Rectal smooth muscle tissue (tissue), 1 donor: ENCODE measurements around the gene BEST1.

Source experiments
- H3K27ac ChIP-seq: one replicate; pipeline ENCODE4 v1.7.0; 2013; ENCODE audit warnings: low read depth, low read length, inconsistent platforms
- H3K27me3 ChIP-seq: one replicate; pipeline ENCODE4 v1.7.0; 2013; ENCODE audit warnings: low read length; ENCODE audit not compliant: control insufficient read depth, insufficient read depth
- H3K36me3 ChIP-seq: one replicate; pipeline ENCODE4 v1.7.0; 2013; ENCODE audit warnings: low read length; ENCODE audit not compliant: control insufficient read depth, insufficient read depth
- H3K4me1 ChIP-seq: one replicate; pipeline ENCODE4 v1.7.0; 2013; ENCODE audit warnings: low read length; ENCODE audit not compliant: control insufficient read depth, insufficient read depth
- H3K4me3 ChIP-seq: one replicate; pipeline ENCODE4 v1.7.0; 2013; ENCODE audit warnings: low read length
- H3K9ac ChIP-seq: one replicate; pipeline ENCODE4 v1.7.0; 2013; ENCODE audit warnings: low read length

BEST1 gene

DNA sequence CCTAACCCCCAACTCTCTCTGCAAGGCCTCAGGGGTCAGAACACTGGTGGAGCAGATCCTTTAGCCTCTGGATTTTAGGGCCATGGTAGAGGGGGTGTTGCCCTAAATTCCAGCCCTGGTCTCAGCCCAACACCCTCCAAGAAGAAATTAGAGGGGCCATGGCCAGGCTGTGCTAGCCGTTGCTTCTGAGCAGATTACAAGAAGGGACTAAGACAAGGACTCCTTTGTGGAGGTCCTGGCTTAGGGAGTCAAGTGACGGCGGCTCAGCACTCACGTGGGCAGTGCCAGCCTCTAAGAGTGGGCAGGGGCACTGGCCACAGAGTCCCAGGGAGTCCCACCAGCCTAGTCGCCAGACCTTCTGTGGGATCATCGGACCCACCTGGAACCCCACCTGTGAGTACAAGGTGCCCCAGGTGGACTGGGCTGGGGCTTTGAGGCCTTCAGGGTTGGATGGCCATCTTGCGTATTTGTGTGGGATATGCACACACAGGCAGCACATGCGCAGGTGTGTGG, at the start of gene BEST1:
Gene BEST1 (plus strand): TSS at position 317 of the 513 bp plus-strand sequence. CDS start 1,456 bp downstream, outside the sequence.
- Histone ChIP-seq H3K36me3 (no peaks in the 10 kb centered on the region), H3K4me1 (no peaks in the 10 kb centered on the region), H3K9ac (no peak within 1 kb of the TSS), H3K4me3 (no peak within 1 kb of the TSS), H3K27me3 (peaks cover 2% of the 10 kb centered on the region), H3K27ac (peak within 1 kb of the TSS; percentile 30)

DNA sequence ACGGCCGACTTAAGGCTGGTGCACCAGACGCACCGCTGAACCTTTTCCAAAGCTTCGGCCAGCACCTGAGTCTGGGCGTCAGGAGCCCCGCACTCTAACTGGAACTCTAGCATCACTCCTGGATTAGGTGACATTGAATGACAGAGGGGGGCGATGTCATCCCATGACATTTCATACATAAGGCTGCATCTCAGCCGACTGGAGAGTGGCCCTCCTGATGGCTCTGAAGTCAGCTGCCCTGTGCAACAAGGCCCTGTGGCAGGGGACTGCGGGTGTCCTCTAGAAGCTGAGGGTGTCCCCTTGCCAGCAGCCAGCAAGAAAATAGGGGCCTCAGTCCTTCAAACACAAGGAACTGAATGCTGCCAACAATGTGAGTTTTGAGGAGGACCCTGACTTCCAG, 48.8 kb upstream of the BEST1 start:
- Histone ChIP-seq H3K9ac (no peak overlapping the region), H3K27ac (no peak overlapping the region), H3K4me3 (no peak overlapping the region), H3K27me3 (no peaks in the 10 kb centered on the region), H3K4me1 (no peaks in the 10 kb centered on the region), H3K36me3 (peaks cover 3% of the 10 kb centered on the region)

DNA sequence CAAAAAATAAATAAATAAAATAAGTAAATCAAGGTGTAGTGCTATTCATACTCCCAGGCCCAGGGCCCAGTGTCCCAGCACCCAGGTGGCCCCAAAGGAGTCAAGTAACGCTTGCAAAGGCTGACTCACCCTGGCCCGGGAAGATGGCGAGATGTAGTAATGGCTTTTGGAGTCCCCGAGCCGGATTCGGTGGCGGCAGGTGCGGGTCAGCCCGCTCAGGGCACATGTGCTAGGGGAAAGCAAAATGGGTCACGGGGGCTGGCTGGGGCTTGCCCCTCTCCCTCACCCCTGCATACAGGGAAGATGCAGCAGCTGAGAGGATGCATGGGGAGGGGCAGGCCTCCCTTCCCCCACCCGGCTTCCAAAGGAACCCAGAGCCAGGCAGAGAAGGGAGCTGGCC, 47.8 kb upstream of the BEST1 start:
- H3K27me3 ChIP-seq: no peaks in the 10 kb centered on the region
- no peak overlapping the region for H3K9ac ChIP-seq
- H3K4me1 ChIP-seq: no peaks in the 10 kb centered on the region
- no peak overlapping the region for H3K4me3 ChIP-seq
- no peak overlapping the region for H3K27ac ChIP-seq
- H3K36me3 ChIP-seq: peaks cover 3% of the 10 kb centered on the region

DNA sequence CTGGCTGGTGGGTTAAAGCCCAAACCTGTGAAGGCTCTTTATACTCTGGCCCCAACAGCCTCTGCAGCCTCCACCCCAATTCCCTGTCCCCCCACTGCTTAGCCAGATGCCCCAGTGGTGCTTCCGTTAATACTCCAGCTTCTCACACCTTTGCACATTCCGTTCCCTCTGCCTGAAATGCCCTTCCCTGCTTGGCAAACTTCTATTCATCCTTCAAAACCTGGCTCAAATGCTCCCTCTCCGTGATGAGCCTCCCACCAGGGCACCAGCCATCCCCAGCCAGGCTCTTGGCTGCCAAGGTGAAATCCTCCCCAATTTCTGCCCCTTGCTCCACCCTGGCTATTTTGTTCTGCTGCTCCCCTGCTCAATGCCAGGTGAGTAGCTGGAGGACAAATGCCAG, 46.3 kb upstream of the BEST1 start:
- no peaks in the 10 kb centered on the region for H3K4me1 ChIP-seq
- H3K27me3 ChIP-seq: no peaks in the 10 kb centered on the region
- H3K4me3 ChIP-seq: no peak overlapping the region
- H3K36me3 ChIP-seq: peaks cover 3% of the 10 kb centered on the region
- H3K9ac ChIP-seq: no peak overlapping the region
- H3K27ac ChIP-seq: no peak overlapping the region

DNA sequence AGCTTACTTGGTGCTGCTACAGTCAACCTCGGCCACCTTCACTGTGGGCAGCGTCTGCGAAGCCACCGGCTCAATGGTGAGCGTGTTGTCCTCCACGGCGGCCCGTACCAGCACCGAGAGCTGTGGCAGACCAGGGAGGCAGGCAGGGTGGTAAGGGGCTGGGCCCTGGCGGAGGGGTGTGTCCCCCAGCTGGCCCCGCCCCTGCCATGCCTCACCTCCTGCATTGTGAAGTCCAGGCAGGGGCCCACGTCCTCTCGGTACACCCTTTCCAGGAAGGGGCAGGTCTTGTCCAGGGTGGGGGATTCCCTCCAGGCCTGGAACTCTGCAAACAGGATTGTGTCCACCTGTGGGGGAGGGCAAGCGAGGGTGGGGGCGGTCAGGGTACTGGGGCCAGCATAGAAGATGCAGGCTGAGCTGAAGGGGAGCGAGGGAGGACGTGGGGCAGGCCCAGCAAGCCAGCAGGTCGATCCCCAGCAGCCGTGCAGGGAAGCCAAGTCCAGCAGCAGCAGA, 45.6 kb upstream of the BEST1 start:
- Histone ChIP-seq H3K4me3 (no peak overlapping the region), H3K9ac (no peak overlapping the region), H3K36me3 (peaks cover 3% of the 10 kb centered on the region)

DNA sequence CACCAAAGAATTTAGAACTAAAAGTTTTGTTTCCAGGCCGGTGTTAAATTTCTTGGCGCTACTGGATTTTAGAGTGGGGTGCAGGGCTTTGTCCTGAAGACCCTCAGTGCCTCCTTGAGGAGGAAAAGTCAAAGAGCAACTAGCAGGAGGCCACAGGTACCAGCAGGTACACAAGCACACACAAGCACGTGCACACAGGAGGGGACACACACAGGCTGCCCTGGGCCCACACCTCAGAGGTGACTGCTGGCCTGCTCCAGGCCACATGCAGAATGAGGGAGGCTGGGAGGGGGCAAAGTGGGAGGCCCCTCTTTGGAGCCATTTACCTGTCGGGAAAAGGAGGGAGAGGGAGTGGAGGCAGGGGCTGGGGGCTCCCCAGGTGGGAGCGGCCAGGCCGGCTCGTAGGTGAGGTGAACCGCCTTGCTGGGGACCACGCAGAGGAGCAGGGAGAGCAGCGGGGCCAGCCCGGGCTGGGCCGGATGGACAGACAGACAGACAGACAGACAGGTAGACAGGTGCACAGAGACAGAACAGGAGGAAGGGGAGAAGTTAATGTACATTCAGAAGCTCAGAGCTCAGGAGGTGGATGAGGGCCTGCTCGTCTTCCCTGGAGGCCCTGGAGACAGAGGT, 45.0 kb upstream of the BEST1 start:
- H3K36me3 ChIP-seq: peaks cover 3% of the 10 kb centered on the region
- H3K9ac ChIP-seq: no peak overlapping the region
- no peaks in the 10 kb centered on the region for H3K27me3 ChIP-seq
- no peaks in the 10 kb centered on the region for H3K4me1 ChIP-seq
- H3K4me3 ChIP-seq: no peak overlapping the region
- H3K27ac ChIP-seq: no peak overlapping the region

More for the DNA sequence above, 45.6 kb upstream of the BEST1 start:
- H3K27ac ChIP-seq: no peak overlapping the region
- H3K27me3 ChIP-seq: no peaks in the 10 kb centered on the region
- H3K4me1 ChIP-seq: no peaks in the 10 kb centered on the region

DNA sequence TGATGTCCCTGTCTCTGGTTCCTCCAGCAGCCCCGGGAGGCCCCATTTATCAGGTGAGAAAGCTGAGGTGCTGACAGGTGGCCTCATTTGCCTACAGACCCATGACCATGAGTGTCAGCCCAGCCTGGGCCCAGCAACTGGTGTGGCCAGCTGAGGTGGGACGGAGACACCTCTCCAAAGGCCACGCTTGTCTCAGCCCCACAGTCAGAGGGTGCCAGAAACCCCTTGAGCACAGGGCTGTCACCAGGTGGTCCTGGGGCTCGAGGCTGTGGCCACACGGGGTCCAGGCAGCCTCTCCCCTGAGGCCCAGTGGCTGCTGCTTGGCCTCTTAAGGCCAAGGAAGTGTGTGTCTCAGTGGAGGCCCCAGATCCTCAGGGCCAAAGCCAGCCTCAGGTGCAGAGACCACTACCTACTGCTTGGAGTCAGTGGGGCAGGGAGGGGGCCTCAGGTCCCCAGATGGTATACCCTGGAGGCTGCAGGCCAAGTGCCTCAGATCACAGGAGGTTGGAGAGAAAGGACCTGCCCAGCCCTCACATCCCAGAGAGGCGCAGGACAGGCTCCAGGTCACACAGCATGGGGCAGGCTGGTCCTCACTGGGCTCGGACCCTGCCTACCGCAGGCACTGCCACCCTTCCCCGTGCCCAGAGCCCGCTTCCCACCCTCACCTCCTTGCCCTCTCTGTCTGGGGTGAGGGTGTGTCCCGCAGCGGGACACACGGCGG, 44.2 kb upstream of the BEST1 start:
- H3K36me3 ChIP-seq: peaks cover 3% of the 10 kb centered on the region
- no peak overlapping the region for H3K4me3 ChIP-seq
- H3K4me1 ChIP-seq: no peaks in the 10 kb centered on the region
- no peaks in the 10 kb centered on the region for H3K27me3 ChIP-seq
- H3K9ac ChIP-seq: no peak overlapping the region
- no peak overlapping the region for H3K27ac ChIP-seq

DNA sequence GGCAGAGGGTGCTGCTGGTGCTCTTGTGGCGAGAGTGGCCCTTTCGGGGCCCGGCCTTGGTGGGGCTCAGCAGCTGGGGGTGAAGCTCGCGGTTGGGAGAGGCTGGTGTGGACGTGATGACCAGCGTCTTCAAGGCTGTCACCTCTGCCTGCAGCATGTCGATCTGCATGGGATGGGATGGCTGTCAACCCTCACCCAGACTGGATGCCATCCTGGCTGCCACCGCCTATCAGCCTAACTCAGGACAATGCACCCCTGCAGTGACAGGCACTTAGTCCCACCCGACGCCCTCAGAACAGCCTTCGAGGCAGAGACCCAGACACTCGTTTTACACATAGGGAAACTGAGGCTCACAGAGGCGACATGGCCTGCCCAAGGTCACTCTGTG, 43.6 kb upstream of the BEST1 start:
- no peaks in the 10 kb centered on the region for H3K4me1 ChIP-seq
- no peak overlapping the region for H3K9ac ChIP-seq
- H3K27me3 ChIP-seq: no peaks in the 10 kb centered on the region
- peaks cover 3% of the 10 kb centered on the region for H3K36me3 ChIP-seq
- H3K27ac ChIP-seq: no peak overlapping the region
- H3K4me3 ChIP-seq: no peak overlapping the region

DNA sequence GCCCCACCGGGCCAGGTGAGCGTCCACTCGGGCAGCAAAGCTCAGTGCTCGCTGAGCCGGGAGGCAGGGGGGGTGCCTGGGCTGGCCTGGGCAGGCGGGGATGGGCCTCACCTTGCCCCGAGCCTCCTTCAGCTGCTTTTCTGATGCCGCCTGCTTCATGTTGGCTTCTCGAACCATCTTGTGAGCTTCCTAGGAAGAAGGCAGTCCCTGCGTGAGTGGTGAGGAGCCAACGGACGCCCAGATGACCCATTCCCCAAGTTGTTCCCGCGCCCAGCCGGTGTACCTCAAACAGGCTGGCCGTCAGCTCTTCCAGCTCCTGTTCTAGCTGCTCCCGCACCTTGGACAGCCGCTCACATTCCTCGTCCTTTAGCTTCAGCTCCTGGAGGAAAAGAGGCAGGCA, 42.9 kb upstream of the BEST1 start:
- Histone ChIP-seq H3K36me3 (peaks cover 3% of the 10 kb centered on the region), H3K4me3 (no peak overlapping the region), H3K27me3 (no peaks in the 10 kb centered on the region), H3K4me1 (no peaks in the 10 kb centered on the region), H3K27ac (no peak overlapping the region), H3K9ac (no peak overlapping the region)

DNA sequence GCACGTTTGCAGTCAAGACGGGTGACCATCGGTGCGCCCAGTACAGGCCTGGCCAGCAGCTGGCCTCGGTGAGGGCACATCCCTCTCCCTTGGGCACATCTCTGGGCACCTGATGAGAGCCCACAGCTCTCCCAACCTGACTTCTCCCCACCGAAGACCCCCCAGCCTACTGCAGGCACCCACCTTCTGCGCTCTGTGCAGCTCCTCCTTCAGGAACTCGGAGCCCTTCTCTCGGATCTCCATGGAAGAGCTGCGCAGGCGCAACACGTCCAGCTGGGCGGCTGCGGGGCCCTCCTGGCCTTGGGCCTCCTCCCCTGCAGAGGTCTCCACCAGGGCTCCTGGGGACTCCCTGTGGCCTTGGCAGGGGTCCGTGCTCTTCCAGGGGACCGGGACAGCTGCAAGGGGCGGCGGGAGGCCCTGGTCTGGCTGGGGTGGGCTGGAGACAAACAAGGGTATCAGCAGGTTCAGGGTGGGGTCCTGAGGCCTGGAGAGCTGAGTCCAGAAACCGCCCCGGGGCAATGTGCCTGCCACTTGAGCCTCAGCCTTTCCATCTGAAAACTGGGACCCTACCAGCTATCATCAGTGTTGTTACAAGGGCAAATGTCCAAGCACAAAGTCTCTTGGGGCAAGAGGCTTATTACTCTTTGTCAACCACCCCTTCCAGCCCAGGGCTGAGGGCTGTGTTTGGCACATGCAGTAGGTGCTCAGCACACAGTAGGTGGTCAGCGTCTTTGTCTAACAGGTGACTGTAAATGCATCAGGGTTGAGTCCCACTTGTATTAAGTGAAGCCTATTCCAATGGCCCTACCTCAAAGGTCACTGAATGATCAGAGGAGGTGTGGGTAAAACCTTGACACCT, 42.1 kb upstream of the BEST1 start:
- H3K27me3 ChIP-seq: no peaks in the 10 kb centered on the region
- peaks cover 3% of the 10 kb centered on the region for H3K36me3 ChIP-seq
- no peak overlapping the region for H3K27ac ChIP-seq
- H3K9ac ChIP-seq: no peak overlapping the region
- H3K4me1 ChIP-seq: no peaks in the 10 kb centered on the region
- H3K4me3 ChIP-seq: no peak overlapping the region

DNA sequence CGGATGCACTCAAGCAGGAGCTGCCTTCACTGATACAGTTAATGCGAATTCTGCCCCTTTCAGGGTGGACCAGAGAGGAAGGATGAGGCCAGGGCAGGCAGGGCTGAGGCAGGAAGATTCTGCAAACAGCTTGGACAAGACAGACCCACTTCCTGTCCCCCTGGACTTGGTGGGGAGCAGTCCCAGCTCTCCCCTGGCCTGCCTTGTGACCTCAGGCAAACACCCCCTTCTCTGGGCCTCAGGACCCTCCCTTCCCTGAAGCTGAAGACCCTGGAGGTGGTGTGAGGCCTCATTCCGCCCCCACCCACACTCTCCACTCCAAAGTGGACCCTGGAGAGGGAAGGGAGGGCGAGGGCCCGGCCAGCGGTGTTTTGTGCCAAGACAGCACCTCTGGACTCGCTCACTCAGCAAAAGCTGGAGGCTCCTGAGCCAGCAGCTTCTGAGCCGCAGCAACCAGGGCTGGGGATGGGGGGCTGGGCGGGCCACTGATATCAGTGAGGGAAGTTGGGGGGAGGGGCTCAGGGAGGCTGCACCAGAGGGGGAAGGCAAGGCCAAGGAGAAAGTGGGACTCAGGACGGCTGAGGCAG, 41.3 kb upstream of the BEST1 start:
- Histone ChIP-seq H3K27me3 (no peaks in the 10 kb centered on the region), H3K36me3 (peaks cover 3% of the 10 kb centered on the region), H3K27ac (no peak overlapping the region), H3K9ac (no peak overlapping the region), H3K4me3 (no peak overlapping the region), H3K4me1 (no peaks in the 10 kb centered on the region)
